Osteocyte (in vitro differentiated cells): ENCODE measurements around the gene CASZ1. TPM values are rescaled to one million over a fixed set of nuclear protein-coding genes. Genes with fewer than 3 reads are reported as not detected.
A peak's percentile ranks its signal among the peaks of the same experiment; 100 is the strongest.

Experiments
- DNase-seq: peaks from one replicate; pipeline ENCODE4 v3.0.0; 2021; ENCODE audit warnings: mixed read lengths; ENCODE audit not compliant: unreplicated experiment; ENCODE audit errors: extremely low spot score
- H3K27ac Mint-ChIP-seq: one replicate; pipeline ENCODE4 v1.8.0; 2021; ENCODE audit warnings: mild to moderate bottlenecking, mixed read lengths; ENCODE audit not compliant: unreplicated experiment
- H3K27me3 Mint-ChIP-seq: one replicate; pipeline ENCODE4 v1.8.0; 2021; ENCODE audit warnings: mixed read lengths; ENCODE audit not compliant: unreplicated experiment
- H3K36me3 Mint-ChIP-seq: one replicate; pipeline ENCODE4 v1.8.0; 2021; ENCODE audit warnings: mixed read lengths; ENCODE audit not compliant: unreplicated experiment
- H3K4me1 Mint-ChIP-seq: one replicate; pipeline ENCODE4 v1.8.0; 2021; ENCODE audit warnings: mixed read lengths; ENCODE audit not compliant: unreplicated experiment
- H3K4me3 Mint-ChIP-seq: one replicate; pipeline ENCODE4 v1.8.0; 2021; ENCODE audit warnings: mild to moderate bottlenecking, moderate library complexity, mixed read lengths; ENCODE audit not compliant: unreplicated experiment
- H3K9me3 Mint-ChIP-seq: one replicate; pipeline ENCODE4 v1.8.0; 2021; ENCODE audit warnings: mixed read lengths; ENCODE audit not compliant: unreplicated experiment
- total RNA-seq: library from RNA; stranded (reverse); gene quantifications from 2 replicates; pipeline ENCODE4 v1.2.1, GENCODE V29; 2021
- TF ChIP-seq, protein P1 (sequence below): fragments of 200-600 bp; sonication (generic); IDR thresholded peaks from 2 replicates; pipeline ENCODE4 v1.5.0; 2021; ENCODE audit warnings: antibody characterized with exemption, mild to moderate bottlenecking, moderate library complexity

Gene CASZ1
- total RNA-seq, 1 donor from 2014 or later: 1.2 TPM

DNA sequence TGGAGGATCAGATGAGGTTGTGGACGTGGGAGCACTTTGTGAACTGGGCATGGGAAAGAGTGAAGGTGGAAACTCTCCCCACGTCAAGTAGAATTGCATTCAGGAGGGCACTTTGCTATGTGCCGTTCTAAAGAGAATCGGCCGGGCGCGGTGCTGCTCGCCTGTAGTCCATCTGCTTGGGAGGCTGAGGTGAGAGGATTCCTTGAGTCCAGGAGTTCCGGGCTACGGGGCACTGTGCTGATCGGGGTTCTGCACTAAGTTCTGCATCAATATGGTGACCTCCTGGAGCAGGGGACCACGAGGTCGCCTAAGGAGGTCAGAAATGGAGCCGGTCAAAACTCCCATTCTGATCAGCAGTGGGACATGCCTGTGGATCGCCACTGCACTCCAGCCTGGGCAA lies 179.8 kb downstream of the CASZ1 start:
- no peaks in the 10 kb centered on the region for H3K36me3 Mint-ChIP-seq
- DNase-seq: no peak
- no peaks in the 10 kb centered on the region for H3K27me3 Mint-ChIP-seq
- TF ChIP-seq, protein P1, sequence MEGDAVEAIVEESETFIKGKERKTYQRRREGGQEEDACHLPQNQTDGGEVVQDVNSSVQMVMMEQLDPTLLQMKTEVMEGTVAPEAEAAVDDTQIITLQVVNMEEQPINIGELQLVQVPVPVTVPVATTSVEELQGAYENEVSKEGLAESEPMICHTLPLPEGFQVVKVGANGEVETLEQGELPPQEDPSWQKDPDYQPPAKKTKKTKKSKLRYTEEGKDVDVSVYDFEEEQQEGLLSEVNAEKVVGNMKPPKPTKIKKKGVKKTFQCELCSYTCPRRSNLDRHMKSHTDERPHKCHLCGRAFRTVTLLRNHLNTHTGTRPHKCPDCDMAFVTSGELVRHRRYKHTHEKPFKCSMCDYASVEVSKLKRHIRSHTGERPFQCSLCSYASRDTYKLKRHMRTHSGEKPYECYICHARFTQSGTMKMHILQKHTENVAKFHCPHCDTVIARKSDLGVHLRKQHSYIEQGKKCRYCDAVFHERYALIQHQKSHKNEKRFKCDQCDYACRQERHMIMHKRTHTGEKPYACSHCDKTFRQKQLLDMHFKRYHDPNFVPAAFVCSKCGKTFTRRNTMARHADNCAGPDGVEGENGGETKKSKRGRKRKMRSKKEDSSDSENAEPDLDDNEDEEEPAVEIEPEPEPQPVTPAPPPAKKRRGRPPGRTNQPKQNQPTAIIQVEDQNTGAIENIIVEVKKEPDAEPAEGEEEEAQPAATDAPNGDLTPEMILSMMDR: no peak
- H3K4me1 Mint-ChIP-seq: no peaks in the 10 kb centered on the region
- H3K4me3 Mint-ChIP-seq: no peak overlapping the region
- no peak overlapping the region for H3K27ac Mint-ChIP-seq
- H3K9me3 Mint-ChIP-seq: no peaks in the 10 kb centered on the region

DNA sequence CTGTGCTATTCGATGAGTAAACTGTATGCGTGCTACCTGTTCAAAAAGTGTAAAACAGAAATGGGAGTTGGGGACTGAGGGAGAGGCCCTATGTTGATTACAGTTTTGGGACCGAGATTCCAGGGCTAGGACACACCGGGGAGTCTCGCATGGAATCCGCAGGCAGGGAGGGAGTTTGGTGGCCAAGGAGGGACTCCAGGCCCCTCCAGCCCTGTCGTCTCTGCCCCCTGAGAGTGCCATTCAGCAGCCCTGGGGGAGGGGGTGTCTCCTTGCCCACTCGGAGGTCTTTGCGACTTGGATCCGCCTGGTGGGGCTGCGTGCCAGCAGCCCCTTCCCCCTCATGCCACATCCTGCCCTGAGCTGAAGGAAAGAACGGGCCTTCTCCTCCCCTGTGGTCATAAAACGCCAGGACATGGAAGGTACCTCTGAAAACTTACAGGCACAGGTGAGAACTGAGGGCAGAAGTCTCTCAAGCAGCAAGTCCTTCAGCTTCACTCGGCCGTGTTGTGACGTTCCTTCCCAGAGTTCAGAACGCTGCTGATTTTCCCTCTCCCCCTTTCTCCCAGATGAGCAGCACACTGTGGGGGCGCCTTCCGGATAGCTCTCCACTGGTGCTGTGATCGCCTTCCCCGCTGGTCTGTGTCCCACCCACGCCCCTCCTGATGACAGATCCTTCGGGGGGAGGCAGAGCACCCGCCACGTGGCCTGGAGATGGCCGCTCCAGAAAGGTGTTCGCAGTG lies 180.3 kb downstream of the CASZ1 start:
- Mint-ChIP-seq H3K36me3 (no peaks in the 10 kb centered on the region), H3K27me3 (no peaks in the 10 kb centered on the region), H3K27ac (no peak overlapping the region), H3K4me3 (no peak overlapping the region), H3K9me3 (no peaks in the 10 kb centered on the region), H3K4me1 (no peaks in the 10 kb centered on the region)
- peak; percentile 57 for DNase-seq
- TF ChIP-seq, protein P1: no peak

DNA sequence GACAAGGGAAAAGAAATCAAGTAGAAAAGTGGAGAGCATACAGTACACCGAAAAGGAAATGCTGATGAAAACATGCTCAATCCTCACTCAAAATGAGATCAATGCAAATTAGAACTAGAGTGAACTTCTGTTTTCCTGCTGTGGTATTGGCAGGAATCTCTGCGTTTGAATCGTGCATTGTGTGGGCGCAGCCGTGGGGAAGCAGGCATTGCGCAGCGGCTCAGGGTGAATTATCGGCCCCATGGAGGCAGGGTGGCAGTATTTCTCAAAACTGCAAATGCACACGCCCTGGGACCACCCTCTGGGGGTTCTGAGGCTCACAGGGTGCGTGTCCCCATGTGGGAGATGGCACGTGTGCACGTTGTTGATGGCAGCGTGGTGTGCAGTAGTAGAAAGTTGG lies 181.1 kb downstream of the CASZ1 start:
- Mint-ChIP-seq H3K36me3 (no peaks in the 10 kb centered on the region), H3K9me3 (no peaks in the 10 kb centered on the region), H3K4me1 (no peaks in the 10 kb centered on the region), H3K27ac (no peak overlapping the region), H3K27me3 (no peaks in the 10 kb centered on the region), H3K4me3 (no peak overlapping the region)
- peak; percentile 71 for DNase-seq
- TF ChIP-seq, protein P1: no peak

DNA sequence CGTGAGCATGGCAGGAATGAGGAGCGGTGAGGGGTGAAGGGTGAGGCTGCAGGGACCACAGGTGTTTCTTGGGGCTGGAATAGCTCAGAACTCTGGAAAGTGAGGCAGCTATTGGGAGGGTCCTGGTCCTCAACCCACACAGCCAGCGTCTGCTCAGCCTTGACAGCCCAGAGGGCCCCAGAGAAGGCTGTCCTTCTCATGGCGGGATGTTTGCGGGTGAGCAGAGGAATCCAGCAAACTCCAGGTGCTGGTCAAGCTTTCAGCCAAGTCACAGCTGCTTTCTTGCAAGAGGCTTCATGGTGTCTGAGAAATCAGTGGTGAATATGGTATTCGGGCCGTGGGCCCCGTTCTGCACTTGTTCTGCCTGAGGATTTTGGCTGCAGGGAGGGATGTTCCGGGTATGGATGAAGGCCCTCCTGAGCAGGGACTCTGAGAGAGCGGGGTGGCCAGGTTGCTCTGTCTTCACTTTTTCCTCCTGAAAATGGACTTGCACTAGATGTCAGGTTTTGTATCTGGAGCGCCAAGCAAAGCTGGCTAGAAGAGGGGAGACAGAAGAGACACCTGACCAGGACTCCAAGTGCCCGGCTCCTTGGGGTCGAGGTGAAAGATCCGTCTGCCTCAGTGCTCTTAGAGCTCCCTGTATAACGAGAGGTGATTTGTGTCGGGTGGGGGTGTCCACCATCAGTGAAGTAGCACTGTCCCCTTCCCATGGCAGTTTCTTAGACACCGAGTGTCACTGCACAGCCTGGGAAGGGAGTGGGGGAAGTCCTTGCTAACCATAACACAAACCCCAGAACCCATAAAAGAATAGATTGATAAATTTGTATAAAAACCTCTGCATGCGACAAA lies 181.8 kb downstream of the CASZ1 start:
- TF ChIP-seq, protein P1: no peak
- H3K27me3 Mint-ChIP-seq: no peaks in the 10 kb centered on the region
- no peaks in the 10 kb centered on the region for H3K9me3 Mint-ChIP-seq
- no peak overlapping the region for H3K4me3 Mint-ChIP-seq
- no peaks in the 10 kb centered on the region for H3K36me3 Mint-ChIP-seq
- DNase-seq: peak; percentile 73
- no peaks in the 10 kb centered on the region for H3K4me1 Mint-ChIP-seq
- no peak overlapping the region for H3K27ac Mint-ChIP-seq

DNA sequence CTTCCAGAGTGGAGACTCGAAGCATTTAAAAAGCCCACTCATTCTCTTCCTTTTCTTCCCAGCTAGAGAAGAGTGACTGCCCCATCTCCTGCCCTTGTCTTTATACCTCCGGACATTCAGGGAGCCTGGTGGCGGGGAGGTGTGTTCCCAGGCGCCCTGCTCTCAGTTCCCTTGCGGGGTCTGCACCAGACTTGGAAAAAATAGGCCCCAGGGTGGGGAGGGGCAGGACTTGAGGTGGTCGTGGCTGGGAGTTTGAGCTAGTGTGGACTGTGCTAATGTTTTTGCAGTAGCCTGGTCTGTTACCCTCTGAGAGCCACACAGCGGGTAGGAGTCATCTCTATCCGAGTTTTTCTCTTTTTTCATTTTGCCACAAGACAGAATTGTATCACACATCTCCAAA lies 182.6 kb downstream of the CASZ1 start:
- Mint-ChIP-seq H3K9me3 (no peaks in the 10 kb centered on the region), H3K4me3 (no peak overlapping the region), H3K36me3 (no peaks in the 10 kb centered on the region), H3K27ac (no peak overlapping the region), H3K4me1 (no peaks in the 10 kb centered on the region), H3K27me3 (no peaks in the 10 kb centered on the region)
- TF ChIP-seq, protein P1: no peak
- peak; percentile 69 for DNase-seq
